GM18520 (cell line): ENCODE measurements around the gene SLC25A43.
"Not testable (repeated sequence)": the region's sequence is repeated elsewhere in the genome, so short reads cannot be mapped to it uniquely, and the experiment has no call there.

Experiments
- ATAC-seq: cut with Tn5 transposase; IDR thresholded peaks from one replicate; pipeline ENCODE4 v1.9.1; 2021; ENCODE audit not compliant: unreplicated experiment

The SLC25A43 gene

DNA sequence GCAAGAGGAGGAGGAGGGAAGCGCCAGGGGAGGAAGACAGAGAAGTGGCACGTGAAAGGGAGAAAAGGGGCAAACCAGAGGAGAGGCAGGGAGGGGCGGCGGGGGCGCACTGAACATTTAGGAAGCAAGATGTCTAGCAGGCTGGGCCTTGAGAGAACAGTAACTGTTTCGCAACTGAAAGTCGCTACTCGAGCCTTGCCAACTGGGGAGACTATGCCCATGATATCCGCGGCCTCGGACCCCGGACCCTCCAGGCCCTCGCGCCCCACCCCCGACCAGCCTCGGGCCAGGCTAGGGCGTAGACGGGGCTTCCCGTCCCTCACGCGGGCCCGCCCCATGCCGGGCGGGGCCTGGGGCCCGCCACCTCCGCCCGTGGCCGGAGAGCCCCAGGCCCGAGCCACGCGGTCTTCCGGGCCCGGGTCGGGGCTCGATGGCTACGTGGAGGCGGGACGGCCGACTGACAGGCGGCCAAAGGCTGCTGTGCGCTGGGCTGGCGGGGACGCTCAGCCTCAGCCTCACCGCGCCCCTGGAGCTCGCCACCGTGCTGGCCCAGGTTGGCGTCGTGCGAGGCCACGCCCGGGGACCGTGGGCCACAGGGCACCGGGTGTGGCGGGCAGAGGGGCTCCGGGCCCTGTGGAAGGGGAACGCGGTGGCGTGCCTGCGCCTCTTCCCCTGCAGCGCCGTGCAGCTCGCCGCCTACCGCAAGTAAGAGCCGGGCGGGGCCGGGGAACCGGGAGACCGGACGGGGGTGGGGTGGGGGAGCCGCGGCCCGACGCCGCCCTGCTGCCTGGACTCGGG is at the start of gene SLC25A43:
Gene SLC25A43 (plus strand): TSS at position 363 of the 798 bp plus-strand sequence. CDS start 68 bp downstream, at position 431.
- ATAC-seq: peak; percentile 85

DNA sequence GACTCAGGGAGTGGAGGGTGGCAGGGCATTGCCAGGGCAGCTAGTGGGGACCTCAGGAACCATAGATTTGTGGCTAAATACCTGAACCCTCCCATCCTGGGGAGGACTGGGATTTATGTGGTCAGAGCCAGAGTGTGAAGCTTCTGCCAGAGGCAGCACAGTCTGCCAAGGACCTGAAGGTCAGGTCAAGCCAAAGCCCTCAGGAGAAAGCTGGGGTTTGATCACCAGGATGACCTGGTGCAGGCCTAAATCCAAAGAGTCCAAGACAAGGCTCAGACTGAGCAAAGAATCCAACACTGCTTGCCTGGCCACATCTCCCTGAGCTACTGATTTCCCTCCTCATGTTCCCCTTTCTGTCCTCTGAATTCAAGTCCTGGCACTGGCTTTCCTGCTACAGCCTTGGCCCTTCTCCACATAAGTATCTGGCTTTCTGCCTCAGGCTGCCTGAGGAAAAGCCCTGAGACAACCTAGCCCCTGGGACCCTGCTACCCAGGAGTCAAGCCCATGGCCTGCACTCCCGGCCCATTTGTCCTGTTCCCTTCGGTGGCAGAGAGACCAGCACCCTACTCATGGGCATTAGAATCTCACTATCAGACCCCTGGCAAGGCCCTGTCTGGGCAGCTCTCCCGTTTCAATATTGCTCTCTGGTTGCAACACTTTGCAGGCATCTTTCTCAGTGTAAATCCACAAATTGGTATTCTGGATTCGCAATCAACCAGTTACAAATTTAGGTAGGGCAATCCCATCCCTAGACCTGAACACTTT is 39.3 kb upstream of the SLC25A43 start:
- no peak for ATAC-seq

DNA sequence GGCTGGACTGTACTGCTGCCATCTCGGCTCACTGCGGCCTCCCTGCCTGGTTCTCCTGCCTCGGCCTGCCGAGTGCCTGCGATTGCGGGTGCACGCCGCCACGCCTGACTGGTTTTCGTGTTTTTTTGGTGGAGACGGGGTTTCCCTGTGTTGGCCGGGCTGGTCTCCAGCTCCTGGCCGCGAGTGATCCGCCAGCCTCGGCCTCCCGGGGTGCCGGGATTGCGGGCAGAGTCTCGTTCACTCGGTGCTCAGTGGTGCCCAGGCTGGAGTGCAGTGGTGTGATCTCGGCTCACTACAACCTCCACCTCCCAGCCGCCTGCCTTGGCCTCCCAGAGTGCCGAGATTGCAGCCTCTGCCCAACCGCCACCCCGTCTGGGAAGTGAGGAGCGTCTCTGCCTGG is 37.7 kb upstream of the SLC25A43 start:
- ATAC-seq: not testable (repeated sequence)

DNA sequence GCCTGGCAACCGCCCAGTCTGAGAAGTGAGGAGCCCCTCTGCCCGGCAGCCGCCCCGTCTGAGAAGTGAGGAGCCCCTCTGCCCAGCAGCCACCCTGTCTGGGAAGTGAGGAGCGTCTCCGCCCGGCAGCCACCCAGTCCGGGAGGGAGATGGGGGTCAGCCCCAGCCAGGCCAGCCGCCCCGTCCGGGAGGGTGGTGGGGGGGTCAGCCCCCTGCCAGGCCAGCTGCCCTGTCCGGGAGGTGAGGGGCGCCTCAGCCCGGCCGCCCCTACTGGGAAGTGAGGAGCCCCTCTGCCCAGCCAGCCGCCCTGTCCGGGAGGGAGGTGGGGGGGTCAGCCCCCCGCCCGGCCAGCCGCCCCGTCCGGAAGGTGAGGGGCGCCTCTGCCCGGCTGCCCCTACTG is 37.1 kb upstream of the SLC25A43 start:
- not testable (repeated sequence) for ATAC-seq

DNA sequence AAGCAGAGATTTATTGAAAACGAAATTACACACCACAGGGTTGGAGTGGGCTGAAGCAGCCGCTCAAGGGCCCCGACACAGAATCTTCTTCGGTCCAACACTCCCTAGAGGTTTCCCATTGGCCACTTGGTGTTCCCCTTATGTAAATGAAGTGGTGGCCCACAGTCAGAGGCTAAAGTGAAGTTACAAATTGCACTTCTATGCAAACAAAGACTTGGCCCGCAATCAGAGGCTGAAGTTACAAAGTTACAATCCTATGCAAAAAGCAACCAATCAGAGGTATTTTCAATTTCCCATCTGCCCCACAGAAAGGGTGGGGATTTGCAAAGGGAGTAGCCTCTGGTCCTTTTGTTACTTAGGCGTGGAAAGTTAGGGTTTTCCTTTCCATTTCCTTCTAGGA is 35.7 kb upstream of the SLC25A43 start:
- ATAC-seq: no peak

DNA sequence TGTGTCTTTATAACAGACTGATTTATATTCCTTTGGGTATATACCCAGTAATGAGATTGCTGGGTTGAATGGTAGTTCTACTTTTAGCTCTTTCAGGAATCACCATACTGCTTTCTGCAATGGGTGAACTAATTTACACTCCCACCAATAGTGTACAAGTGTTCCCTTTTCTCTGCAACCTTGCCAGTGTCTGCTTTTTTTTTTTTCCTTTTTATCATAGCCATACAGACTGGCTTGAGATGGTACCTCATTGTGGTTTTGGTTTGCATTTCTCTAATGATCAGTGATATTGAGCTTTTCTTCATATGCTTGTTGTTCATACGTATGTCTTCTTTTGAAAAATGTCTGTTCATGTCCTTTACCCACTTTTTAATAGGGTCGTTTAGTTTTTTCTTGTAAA is 27.3 kb upstream of the SLC25A43 start:
- not testable (repeated sequence) for ATAC-seq

DNA sequence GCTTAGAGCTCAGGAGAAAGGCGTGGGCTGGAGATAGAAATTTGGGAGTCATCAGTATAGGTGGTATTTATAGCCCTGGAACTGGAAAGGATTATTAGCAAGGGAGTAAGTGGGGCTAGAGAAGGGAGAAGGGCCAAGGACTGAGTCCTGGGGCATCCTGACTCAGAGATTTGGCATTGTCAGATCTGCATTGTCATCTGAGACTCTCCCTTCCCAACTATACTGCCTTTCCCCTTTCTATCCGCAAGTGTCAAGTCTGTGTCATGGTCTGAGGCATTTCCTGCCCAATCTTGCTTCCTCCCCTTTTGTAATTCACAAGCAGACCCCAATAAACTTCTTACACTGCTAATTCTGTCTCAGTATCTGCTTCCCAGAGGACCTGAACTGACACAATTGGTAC is 24.4 kb upstream of the SLC25A43 start:
- no peak for ATAC-seq

DNA sequence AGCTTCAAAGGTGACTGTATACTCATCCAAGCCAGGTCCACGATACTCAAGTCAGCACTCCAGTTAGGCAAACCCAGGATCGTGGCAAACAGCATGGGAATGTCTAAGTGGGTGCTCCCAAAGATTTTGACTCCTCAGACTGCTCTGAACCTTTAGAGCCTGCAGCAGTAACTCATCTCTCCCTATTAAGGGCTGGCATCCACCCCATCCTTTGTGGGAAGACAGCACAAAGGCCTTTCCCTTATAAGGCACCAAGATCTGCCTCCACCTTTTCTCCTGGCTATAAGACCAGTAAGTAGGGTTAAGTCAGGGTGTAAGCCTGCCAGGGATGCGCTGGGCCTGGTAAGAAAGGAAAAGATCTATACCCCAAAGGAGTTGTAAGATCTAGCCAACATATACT is 23.6 kb upstream of the SLC25A43 start:
- ATAC-seq: no peak

DNA sequence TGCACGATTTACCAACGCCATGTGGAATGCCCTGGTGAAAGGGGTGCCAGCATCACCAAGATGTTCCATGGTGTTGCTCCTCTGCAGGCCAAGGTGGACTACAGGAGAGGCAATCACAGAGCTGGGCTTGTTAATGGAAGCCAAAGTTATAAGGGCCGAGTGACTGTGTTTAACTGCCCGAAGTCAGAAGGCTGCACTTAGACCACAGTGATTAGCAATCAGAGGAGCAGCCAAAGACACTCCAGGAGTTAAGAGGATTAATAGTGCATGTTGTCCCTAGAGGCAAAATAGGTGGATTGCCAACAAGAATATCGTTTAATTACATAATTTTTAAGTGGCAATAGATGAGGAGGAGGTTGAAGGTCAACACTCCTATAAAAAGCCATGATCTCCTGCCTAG is 22.8 kb upstream of the SLC25A43 start:
- ATAC-seq: no peak

DNA sequence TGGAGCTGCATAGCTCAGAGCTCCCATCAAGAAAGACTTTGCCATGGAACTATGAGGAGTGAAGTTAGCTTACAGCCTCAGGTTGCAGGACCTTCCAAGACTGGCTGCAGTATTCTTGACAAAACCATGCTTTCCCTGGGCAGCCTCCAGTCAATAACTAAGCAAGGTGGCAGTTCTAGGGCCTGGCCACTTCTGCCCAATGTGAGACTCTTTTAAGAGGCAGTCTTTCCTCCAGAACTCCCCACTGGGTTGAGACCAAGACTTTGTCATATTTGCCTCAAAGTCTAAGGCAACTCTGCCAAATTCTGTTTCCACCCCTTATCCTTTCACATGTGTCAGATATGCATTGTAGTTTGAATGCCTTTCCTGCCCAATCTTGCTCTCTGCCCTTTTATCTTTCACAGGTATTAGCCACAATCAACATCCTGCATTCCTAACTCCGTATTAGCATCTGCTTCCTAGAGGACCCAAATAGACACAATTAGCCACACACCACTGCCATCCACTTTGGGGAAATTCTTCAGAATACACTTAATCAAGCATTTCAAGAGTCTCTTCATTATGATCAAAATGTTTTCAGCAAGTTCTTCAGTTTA is 17.7 kb upstream of the SLC25A43 start:
- ATAC-seq: no peak

DNA sequence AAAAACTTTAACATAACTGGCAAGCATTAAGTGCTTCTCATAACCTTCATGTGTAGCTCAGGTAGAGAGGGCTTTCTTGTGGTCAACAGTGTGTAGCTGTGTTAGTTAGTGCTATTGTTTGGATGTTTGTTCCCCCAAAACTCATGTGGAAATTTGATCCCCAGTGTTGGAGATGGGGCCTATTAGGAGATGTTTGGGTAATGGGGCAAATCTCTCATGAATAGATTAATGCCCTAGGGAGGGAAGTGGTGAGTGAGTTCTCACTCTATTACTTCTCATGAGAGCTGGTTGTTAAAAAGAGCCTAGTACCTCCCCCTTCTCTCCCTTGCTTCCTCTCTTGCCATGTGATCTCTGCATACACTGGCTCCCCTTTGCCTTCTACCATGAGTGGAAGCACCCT is 16.5 kb upstream of the SLC25A43 start:
- no peak for ATAC-seq

DNA sequence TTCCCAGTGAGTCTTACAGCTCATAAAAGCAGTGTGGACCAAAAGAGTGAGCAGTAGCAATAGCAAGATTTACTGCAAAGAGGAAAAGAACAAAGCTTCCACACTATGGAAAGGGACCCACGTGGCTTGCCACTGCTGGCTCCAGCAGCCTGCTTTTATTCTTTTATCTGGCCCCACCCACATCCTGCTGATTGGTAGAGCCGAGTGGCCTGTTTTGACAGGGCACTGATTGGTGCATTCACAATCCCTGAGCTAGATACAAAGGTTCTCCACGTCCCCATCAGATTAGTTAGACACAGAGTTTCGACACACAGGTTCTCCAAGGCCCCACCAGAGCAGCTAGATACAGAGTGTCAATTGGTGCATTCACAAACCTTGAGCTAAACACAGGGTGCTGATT is 12.5 kb upstream of the SLC25A43 start:
- ATAC-seq: not testable (repeated sequence)

DNA sequence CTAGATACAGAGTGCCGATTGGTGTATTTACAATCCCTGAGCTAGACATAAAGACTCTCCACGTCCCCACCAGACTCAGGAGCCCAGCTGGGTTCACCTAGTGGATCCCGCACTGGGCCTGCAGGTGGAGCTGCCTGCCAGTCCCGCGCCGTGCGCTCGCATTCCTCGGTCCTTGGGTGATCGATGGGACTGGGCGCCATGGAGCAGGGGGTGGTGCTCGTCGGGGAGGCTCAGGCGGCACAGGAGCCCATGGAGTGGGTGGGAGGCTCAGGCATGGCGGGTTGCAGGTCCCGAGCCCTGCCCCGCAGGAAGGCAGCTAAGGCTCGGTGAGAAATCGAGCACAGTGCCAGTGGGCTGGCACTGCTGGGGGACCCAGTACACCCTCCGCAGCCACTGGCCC is 11.7 kb upstream of the SLC25A43 start:
- not testable (repeated sequence) for ATAC-seq

DNA sequence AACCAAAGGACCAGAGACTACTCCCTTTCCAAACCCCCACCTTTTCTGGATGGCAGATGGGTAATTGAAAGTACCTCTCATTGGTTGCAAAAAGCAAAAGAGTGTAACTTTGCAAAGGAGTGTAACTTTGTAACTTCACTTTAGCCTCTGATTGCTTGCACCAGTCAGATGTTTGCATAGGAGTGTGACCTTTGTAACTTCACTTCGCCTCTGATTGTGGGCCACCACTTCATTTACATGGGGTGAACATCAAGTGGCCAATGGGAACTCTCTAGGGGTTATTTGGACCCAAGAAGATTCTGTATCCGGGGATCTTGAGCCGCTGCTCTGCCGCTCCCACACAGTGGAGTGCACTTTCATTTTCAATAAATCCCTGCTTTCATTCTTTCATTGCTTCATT is 9.9 kb upstream of the SLC25A43 start:
- no peak for ATAC-seq

DNA sequence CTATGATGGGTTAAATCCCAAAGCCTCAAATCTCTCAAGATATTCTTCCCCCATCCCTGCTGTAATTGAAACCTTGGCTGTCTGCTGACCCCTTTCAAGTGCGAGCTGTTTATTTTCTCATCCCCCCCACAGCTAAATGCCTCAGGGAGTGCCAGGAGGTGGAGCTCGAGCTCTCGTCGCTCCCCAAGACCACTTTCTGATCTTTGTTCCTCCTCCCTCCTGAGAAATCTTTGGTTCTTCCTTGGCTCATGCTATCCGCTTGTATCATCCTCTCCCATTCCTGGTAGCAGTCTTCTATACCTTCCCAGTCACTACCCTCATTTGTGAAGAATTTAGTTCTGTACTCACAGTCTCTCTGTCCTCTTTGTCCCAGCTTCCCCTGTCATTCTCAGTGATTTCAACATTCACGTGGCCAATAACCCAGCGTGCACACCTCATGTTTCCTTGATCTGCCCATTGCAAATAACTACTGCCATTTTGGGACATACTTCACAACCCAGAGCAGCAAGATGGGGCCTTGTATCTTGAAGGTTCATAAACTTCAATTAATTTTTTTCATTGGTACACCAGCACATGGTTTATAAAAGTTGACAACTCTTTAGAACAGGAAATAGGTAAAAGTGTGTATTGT is 9.2 kb upstream of the SLC25A43 start:
- ATAC-seq: no peak

DNA sequence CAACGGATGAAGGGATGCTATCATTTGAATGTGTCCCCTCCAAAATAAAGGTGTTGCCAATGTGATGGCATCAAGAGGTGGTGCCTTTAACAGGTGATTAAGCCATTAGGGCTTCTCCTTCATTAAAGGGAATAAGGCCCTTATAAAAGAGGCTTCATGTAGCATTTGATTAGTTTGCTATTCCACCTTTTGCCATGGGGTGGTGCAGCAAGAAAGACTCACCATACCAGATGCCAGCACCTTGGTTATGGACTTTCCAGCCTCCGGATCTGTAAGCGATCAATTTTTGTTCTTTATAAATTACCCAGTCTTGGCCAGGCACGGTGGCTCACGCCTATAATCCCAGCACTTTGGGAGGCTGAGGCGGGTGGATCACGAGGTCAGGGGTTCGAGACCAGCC is 7.9 kb upstream of the SLC25A43 start:
- no peak for ATAC-seq

DNA sequence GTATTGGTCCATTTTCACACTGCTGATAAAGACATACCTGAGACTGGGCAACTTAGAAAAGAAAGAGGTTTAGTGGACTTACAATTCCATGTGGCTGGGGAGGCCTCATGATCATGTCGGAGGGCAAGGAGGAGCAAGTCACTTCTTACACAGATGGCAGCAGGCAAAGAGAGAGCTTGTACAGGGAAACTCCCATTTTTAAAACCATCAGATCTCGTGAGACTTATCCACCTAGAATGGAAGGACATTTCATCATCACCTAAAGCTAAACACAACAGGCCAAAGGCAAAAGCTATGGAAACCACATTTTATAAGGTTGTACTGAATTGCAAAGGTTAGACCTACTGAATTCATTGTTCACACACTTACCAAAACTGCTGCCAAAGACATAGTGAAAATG is 6.0 kb upstream of the SLC25A43 start:
- no peak for ATAC-seq

DNA sequence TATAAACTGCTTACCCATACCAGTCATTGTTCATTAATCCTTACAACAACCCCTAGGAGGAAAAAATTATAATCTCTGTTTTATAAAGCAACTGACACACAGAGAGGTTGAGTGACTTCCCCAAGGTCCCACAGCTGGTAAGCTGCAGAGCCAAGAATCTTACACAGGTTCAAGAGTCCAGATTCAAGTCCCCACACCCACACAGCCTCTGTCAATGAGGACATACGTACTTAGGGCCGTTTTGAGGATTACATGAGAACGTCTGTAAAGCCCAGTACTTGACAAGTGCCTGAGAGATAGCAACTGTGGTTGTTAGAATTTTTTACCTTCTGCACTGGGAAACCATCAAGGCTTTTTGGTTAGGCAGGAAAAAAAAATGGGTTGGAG is 556 bp upstream of the SLC25A43 start:
- no peak for ATAC-seq

DNA sequence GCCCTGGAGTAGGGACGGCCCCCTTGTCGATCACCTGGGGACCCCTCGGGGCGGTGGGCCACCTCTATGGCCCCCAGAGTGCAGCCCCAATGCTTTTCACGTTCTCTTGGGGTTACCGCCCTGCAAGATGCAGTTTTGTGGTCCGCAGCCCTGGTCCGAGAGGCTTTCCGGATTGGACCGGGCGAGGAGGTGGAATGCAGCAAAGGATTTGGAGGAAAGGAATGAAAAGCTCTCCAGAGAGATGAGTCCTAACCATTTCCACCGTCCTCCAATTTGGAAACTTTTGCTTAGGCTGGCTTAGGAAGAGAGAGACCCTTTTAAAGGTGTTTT is 601 bp downstream of the SLC25A43 start:
- no peak for ATAC-seq

DNA sequence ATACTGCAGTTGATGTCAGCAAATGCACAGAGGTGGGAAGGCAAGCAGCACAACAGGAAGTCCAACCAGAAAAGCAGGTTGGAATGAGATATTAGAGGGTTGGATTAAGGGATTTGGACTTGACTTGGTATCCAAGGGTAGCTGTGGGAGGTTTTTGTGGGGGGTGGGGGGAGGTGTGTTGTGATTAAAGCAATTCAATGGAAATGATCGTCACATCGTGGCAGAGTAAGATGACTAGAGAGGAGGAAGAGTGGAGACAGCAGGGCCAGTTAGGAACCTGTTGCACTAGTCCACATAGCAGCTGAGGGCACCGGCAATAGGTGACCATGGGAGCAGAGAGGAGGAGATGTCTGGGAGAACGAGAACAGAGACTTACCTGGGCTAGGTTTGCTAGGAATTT is 2.4 kb downstream of the SLC25A43 start:
- no peak for ATAC-seq

DNA sequence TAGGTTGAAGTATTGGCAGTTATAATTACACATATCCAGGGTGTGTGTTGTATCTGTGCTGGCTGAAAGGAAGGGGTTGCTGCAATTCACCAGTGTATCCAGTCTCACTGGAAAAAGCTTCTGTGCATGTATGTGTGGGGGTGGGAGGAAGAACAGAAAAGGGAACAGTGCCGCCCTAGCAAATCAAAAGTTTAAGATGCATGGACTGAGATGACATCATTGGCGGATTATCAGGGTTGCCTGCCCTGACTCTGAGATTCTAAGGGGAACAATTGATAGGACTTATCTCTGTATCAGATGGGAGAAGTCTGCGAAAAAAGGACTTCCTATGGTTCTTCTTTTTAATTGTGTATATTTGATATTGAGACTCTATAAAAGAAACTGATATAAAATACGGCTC is 3.5 kb downstream of the SLC25A43 start:
- ATAC-seq: no peak

DNA sequence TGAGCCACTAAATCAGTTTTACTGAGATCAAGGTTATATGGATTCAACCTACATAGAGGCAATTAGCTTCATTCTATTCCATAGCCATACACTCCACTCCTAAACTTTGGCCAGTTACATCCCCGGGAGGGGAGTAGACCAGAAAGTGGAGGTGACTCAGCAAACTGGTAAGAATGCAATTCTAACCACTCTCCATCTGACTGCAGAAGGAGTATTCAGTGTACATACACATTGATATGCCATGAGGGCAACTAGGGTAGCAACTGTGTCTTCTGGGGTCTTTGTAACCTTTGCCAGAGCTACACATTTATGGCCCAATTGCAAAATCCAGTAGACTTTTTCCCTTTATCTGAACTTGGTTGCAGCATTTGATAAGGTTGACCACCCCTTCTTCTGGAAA is 7.6 kb downstream of the SLC25A43 start:
- ATAC-seq: no peak
